WERI-Rb-1 (cell line): ENCODE data around the gene AGPAT2.
A peak's percentile ranks its signal among the peaks of the same experiment; 100 is the strongest.

ENCODE experiments used
- DNase-seq: peaks from one replicate; pipeline ENCODE4 v3.0.0-alpha.2; 2020
- H3K27ac ChIP-seq: fragments of 250-450 bp; sonication (Bioruptor Pico); 2 replicates; pipeline ENCODE4 v1.5.1; 2020; ENCODE audit warnings: mild to moderate bottlenecking, moderate library complexity
- H3K27me3 ChIP-seq: fragments of 250-450 bp; sonication (Bioruptor Pico); 2 replicates; pipeline ENCODE4 v1.5.1; 2021; ENCODE audit warnings: mild to moderate bottlenecking, low read depth, moderate library complexity; ENCODE audit not compliant: insufficient read depth, severe bottlenecking
- H3K36me3 ChIP-seq: fragments of 250-450 bp; sonication (Bioruptor Pico); 2 replicates; pipeline ENCODE4 v1.5.1; 2020; ENCODE audit warnings: mild to moderate bottlenecking, moderate library complexity
- H3K4me3 ChIP-seq: 2 replicates; pipeline ENCODE4 v1.5.1; 2011; ENCODE audit warnings: low read depth, mild to moderate bottlenecking, control low read depth, low read length
- H3K9me3 ChIP-seq: fragments of 250-450 bp; sonication (Bioruptor Pico); 2 replicates; pipeline ENCODE4 v1.5.1; 2021; ENCODE audit warnings: mild to moderate bottlenecking, moderate library complexity; ENCODE audit not compliant: severe bottlenecking
- TF ChIP-seq, protein P1 (sequence below): IDR thresholded peaks from 2 replicates; pipeline ENCODE4 v1.5.1; 2011; ENCODE audit warnings: low read depth, mild to moderate bottlenecking, control low read depth, inconsistent platforms, low read length

Gene AGPAT2

GRCh38 chr9:136631038-136632000 is 55.9 kb downstream of the AGPAT2 start:
- peak; percentile 89 for DNase-seq
- no peaks in the 10 kb centered on the region for H3K9me3 ChIP-seq
- H3K4me3 ChIP-seq, result no peak overlapping the region
- no peaks in the 10 kb centered on the region for H3K36me3 ChIP-seq
- TF ChIP-seq, protein P1, sequence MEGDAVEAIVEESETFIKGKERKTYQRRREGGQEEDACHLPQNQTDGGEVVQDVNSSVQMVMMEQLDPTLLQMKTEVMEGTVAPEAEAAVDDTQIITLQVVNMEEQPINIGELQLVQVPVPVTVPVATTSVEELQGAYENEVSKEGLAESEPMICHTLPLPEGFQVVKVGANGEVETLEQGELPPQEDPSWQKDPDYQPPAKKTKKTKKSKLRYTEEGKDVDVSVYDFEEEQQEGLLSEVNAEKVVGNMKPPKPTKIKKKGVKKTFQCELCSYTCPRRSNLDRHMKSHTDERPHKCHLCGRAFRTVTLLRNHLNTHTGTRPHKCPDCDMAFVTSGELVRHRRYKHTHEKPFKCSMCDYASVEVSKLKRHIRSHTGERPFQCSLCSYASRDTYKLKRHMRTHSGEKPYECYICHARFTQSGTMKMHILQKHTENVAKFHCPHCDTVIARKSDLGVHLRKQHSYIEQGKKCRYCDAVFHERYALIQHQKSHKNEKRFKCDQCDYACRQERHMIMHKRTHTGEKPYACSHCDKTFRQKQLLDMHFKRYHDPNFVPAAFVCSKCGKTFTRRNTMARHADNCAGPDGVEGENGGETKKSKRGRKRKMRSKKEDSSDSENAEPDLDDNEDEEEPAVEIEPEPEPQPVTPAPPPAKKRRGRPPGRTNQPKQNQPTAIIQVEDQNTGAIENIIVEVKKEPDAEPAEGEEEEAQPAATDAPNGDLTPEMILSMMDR, result peak; percentile 92
- no peak overlapping the region for H3K27ac ChIP-seq
- no peaks in the 10 kb centered on the region for H3K27me3 ChIP-seq

DNA sequence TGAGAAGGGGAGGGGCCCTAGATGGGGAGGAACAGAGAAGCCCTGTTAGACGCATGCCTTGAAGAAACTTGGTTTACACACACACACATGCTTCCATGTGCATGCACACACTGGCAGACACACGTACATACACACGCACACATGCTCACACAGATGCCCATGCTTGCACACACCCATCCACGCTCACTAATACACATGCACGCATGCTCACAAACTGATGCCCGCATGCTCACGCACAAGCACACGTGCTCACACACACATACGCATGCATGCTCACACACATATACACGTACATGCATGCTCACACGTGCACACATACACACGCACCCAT is 56.6 kb downstream of the AGPAT2 start:
- no peak overlapping the region for H3K4me3 ChIP-seq
- no peak for DNase-seq
- H3K36me3 ChIP-seq, result no peaks in the 10 kb centered on the region
- no peaks in the 10 kb centered on the region for H3K9me3 ChIP-seq
- H3K27me3 ChIP-seq, result no peaks in the 10 kb centered on the region
- H3K27ac ChIP-seq, result no peak overlapping the region
- TF ChIP-seq, protein P1, result no peak

DNA sequence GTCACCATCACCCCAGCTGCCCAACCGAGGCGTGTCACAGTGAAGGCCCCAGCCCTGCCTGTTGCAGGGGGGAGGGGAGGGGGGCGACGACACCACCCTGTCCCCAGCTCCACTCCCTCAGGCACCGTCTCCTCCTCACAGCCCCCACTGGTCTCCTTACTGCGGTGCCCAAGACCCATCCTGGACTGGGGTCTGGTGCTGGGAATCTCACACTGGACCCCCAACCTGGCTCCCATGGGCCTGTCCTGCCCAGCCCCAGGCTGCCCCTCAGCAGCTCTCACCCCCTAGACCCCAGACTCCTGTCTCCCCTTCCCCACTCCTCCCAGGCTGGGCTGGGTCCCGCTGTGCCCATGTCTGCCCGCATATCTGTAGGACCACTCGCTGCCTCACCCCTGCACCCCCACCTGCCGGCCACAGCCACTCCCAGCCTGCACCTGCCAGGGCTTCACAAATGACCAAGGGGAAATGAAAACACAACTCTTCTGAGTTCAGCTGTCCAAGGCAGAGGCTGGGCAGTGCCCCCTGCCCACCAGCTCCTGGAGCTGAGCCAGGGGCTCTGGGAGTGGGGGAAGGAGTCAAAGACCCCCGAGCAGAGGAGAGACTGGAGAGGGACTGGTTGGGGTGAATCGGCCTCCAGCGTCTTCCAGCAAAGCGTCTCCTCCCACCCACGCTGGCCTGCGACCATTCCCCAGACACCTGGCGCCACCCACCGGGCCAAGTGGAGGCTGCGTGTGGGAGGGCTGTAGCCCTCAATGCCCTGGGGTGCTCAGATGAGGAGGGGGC is 57.2 kb downstream of the AGPAT2 start:
- peak; percentile 88 for DNase-seq
- Histone ChIP-seq H3K27me3 (no peaks in the 10 kb centered on the region), H3K27ac (no peak overlapping the region), H3K9me3 (no peaks in the 10 kb centered on the region), H3K4me3 (no peak overlapping the region), H3K36me3 (no peaks in the 10 kb centered on the region)
- TF ChIP-seq, protein P1, result peak; percentile 87

DNA sequence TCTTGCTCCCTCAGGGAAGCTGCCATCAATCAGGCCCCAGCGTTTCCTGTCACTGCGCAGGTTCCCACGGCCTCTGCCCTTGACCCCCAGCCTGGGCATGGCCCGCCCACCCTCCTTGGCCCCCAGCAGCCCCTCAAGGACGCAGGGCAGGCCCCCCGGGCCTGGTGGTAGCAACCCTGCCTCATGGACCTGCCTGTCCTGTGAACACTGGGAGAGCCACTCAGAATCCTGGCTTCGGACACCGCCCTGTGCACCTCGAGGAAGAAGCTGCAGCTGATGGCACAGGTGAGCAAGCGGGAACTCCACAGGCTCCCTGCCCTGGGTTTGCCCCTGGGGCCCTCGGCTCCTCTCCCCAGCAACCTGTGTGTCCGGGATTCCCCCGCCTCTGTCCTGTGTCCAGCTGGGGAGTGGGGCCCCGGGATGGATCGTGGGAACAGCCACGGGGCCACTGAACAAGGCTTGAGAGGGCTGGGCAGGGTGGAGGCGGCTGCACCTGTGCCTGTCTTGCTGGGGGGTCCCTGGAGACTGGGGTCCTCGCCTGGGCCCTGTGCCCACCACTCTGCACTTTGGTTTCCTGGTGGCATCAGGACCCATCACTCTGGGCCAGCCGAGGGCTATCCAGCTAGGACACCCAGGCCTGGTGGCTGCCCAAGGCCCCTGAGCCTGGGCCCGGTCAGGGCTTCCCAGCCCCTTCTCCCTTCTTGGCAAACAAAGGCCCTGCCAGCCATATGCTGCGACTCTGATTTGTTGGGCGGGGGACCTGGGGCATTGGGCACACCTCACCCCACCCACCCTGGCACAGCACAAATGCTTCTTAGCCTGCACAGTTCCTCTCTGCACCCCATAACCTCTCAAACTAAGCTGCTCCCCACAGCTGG is 58.0 kb downstream of the AGPAT2 start:
- TF ChIP-seq, protein P1, result no peak
- no peaks in the 10 kb centered on the region for H3K9me3 ChIP-seq
- no peaks in the 10 kb centered on the region for H3K27me3 ChIP-seq
- H3K36me3 ChIP-seq, result no peaks in the 10 kb centered on the region
- no peak overlapping the region for H3K27ac ChIP-seq
- peak; percentile 7 for DNase-seq
- no peak overlapping the region for H3K4me3 ChIP-seq

- H3K27ac ChIP-seq, result peak overlapping the region; percentile 27; the same call in 1 of the 2 replicates
- DNase-seq, result peak; percentile 7
- no peaks in the 10 kb centered on the region for H3K27me3 ChIP-seq
- TF ChIP-seq, protein P1, result no peak
- no peaks in the 10 kb centered on the region for H3K9me3 ChIP-seq
- H3K36me3 ChIP-seq, result no peaks in the 10 kb centered on the region
- H3K4me3 ChIP-seq, result no peak overlapping the region
Observed at GRCh38 chr9:136628268-136628667, 59.0 kb downstream of the AGPAT2 start.
